HG02884 (cell line): ENCODE results near the gene KCNG2.

Experiments used
- ATAC-seq: cut with Tn5 transposase; IDR thresholded peaks from one replicate; pipeline ENCODE4 v1.9.1; 2021; ENCODE audit warnings: mild to moderate bottlenecking, moderate library complexity; ENCODE audit not compliant: unreplicated experiment

Gene KCNG2

DNA sequence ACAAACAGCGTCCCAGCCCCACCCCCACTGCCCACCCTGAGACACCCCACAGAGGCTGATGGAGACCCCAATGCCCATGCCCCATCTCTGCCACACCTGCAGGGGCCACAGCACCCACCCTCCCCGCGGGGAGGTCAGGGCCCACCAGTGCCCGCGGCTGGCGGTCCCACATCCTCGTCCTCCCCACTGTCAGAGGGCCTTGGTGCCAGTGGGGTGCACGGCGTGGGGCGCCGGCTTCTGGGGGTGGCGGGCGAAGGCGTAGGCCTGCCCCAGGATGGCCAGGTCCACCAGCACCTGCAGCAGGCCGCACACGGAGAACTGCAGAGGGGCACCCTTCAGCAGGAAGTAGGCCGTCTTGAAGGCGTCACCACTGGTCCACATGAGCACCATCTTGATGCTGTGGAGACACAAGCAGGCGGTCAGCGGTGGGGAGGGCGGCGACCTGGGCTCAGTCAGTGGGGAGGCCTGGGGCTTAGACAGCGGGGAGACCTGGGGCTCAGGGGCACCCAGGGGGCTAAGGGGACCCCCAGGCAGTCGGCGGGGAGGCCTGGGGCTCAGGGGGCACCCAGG lies 106.1 kb downstream of the KCNG2 start:
- no peak for ATAC-seq

- ATAC-seq: no peak
Measured at GRCh38 chr18:79904357-79905147, 106.8 kb downstream of the KCNG2 start.

GRCh38 chr18:79905389-79905911 lies 107.7 kb downstream of the KCNG2 start:
- ATAC-seq: no peak

DNA sequence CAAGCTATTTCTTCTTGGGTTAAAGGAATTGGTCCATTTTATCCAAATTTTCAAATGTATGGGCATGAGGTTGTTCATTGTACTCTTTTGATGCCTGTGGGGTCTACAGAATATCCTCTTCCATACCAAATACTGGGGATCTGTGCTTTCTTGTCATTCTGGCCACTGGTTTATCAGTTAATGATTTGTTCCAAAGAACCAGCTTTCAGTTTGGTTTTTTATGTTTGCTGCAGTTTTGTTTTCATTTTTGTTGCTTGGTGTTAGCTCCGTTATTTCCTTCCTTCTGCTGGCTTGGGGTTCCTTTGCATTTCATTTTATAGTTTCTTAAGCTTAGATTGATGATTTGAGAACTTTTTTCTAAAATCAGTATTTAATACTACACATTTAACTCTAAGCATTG lies 108.3 kb downstream of the KCNG2 start:
- no peak for ATAC-seq

GRCh38 chr18:79906706-79907105 lies 109.0 kb downstream of the KCNG2 start:
- ATAC-seq: no peak

- ATAC-seq: no peak
Measured at GRCh38 chr18:79910563-79911343, 113.0 kb downstream of the KCNG2 start.

DNA sequence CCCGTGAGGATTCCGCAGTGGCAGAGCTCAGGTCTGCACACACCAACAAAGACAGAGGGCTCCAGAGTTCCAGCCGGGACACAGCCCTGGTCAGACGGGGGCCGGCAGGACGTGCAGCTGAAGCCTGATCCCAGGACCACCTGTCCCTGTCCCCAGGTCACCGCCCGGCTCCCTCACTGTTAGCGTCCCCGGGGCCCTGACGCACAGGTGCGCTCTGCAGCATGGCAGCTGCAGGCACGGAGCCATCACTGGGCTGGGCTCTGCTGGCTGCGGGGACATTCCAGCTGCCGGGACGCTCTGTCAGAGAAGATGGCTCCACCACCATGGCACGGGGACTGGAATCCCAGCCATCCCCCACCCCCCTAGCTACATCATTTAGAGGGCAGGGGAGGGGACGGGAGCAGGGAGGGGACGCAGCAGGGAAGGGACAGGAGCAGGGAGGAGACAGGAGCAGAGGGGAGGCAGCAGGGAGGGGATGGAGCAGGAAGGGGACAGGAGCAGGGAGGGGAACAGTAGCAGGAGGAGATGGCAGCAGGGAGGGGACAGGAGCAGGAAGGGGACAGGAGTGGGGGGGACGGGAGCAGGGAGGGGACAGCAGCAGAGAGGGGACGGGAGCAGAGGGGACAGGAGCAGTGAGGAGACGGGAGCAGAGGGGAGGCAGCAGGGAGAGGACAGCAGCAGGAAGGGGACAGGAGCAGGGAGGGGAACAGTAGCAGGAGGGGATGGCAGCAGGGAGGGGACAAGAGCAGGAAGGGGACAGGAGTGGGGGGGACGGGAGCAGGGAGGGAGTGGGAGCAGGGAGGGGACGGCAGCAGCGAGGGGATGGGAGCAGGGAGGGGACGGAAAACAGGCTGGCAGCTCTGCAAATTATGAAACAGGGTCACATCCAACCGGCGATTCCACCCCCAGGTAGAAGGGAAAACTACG lies 113.9 kb downstream of the KCNG2 start:
- ATAC-seq: no peak

DNA sequence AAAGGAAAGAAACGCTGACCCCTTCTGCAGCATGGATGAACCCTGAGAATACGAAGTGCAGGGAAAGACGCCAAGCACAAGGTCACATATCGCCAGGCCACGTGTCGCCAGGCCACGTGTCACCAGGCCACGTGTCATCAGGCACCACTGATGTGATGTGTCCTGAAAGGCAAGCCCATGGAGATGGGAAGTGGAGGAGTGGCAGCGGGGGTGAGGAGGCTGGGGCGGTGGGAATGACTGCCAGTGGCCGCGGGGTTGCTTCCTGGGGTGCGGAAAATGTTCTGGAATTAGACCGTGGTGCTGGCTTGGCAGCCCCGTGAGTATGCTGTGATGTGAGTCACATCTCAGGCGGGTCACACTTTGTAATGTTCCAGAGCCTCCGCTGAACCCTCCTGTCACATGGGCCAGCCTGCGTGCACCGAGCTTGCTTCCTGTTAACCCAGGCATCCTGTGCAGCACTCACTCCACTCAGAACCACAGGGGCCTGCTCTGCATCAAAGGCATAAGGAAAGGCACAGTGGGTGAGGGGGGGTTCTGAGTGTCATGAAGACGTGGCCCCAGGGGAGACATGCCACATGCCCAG lies 114.8 kb downstream of the KCNG2 start:
- ATAC-seq: no peak

GRCh38 chr18:79912994-79913831 lies 115.5 kb downstream of the KCNG2 start:
- ATAC-seq: no peak

GRCh38 chr18:79914614-79915160 lies 116.9 kb downstream of the KCNG2 start:
- no peak for ATAC-seq

GRCh38 chr18:79915161-79916127 lies 117.7 kb downstream of the KCNG2 start:
- ATAC-seq: no peak

GRCh38 chr18:79916128-79916494 lies 118.4 kb downstream of the KCNG2 start:
- no peak for ATAC-seq

- ATAC-seq: no peak
Measured at GRCh38 chr18:79916546-79917168, 118.9 kb downstream of the KCNG2 start.

DNA sequence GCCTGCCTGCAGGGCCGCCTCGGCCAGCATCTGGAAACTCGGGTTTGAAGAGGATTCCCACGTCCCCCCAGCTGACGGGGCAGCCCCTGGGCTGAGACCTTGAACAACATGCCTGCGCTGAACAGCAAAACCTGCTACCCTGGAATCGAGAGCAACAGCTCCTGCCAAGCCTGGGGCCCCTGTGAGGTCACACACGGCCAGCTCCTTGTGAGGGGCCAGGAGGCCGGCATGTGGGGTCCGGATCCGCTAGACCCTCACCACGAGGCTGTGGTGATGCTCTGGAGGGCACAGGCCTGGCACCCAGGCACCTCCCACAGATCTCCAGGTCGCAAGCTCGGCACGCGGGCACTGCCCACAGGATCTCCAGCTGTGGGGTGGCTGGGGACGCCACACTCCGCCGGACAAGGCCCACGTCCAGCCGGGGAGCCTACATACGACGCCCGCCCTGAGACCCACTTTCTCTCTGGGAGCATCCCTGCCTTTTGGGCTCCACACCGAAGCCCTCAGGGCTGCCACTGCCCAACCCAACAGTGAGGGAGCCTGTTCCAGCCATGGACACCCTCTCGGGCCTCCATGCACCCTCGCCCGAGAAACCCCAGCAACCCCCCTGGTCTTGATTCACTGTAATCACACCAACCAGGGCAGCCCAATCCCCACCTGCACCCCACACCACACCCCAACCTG lies 119.6 kb downstream of the KCNG2 start:
- ATAC-seq: no peak

GRCh38 chr18:79917853-79918614 lies 120.3 kb downstream of the KCNG2 start:
- no peak for ATAC-seq

- no peak for ATAC-seq
Measured at GRCh38 chr18:79918615-79919011, 120.9 kb downstream of the KCNG2 start.
